H1 (cell line): ENCODE measurements around the gene GNS. TPM values are rescaled to one million over a fixed set of nuclear protein-coding genes. Genes with fewer than 3 reads are reported as not detected.

ENCODE experiments used
- CTCF ChIA-PET: fragments of 300-600 bp; sonication (Branson Sonifier 250); formaldehyde crosslinking; loops from one replicate; lab custom pipeline; 2021; ENCODE audit not compliant: partially characterized antibody; lab: Charles Lee
- POLR2A ChIA-PET: fragments of 300-600 bp; sonication (Branson Sonifier 250); formaldehyde crosslinking; loops from one replicate; lab custom pipeline; 2021; ENCODE audit warnings: inconsistent platforms; ENCODE audit not compliant: partially characterized antibody; lab: Charles Lee
- DNase-seq, 2 experiments: peaks; one replicate each; pipeline versions ENCODE4 v3.0.0 to v3.0.0-alpha.2; 2010 to 2022; ENCODE audit warnings: low spot score in 2 of 2, low read depth in 1 of 2, mixed read lengths in 1 of 2
- FAIRE-seq: peaks from 2 replicates; lab custom pipeline; 2011; peaks lifted over from hg19 to GRCh38; lab: Jason Lieb, UNC
- H2AFZ ChIP-seq: 2 replicates; pipeline ENCODE4 v1.8.1; 2012; ENCODE audit warnings: low read length, inconsistent platforms
- H2AK5ac ChIP-seq: 2 replicates; pipeline ENCODE4 v1.6.1; 2013; ENCODE audit warnings: low read depth, low read length
- H2BK120ac ChIP-seq: replicated peaks from 2 replicates; pipeline ENCODE3; 2013; ENCODE audit warnings: low read depth, low read length, inconsistent platforms
- H2BK12ac ChIP-seq: 2 replicates; pipeline ENCODE4 v1.6.1; 2013; ENCODE audit warnings: low read depth, low read length
- H2BK15ac ChIP-seq: 2 replicates; pipeline ENCODE4 v1.6.1; 2013; ENCODE audit warnings: low read length
- H2BK20ac ChIP-seq: 2 replicates; pipeline ENCODE4 v1.6.1; 2013; ENCODE audit warnings: low read length
- H2BK5ac ChIP-seq: 2 replicates; pipeline ENCODE4 v1.6.1; 2013; ENCODE audit warnings: low read depth, low read length
- H3K14ac ChIP-seq: 2 replicates; pipeline ENCODE4 v1.6.1; 2013; ENCODE audit warnings: inconsistent platforms; ENCODE audit not compliant: insufficient read length
- H3K18ac ChIP-seq: 2 replicates; pipeline ENCODE4 v1.6.1; 2013; ENCODE audit warnings: low read length; ENCODE audit errors: extremely low read depth
- H3K23ac ChIP-seq: 2 replicates; pipeline ENCODE4 v1.6.1; 2013; ENCODE audit warnings: inconsistent platforms; ENCODE audit not compliant: insufficient read length
- H3K23me2 ChIP-seq: 2 replicates; pipeline ENCODE4 v1.6.1; 2013; ENCODE audit warnings: low read depth, low read length
- H3K27ac ChIP-seq: 2 replicates; pipeline ENCODE4 v1.6.1; 2011; ENCODE audit warnings: low read depth, low read length, inconsistent platforms
- H3K27me3 ChIP-seq, 4 experiments: replicated peaks in 1 of 4; 1 replicate in 1 of 4; 2 replicates in 3 of 4; pipeline versions ENCODE4 v1.6.1 to v1.8.1; 2011 to 2013; ENCODE audit warnings: low read length in 3 of 4, mild to moderate bottlenecking in 3 of 4, inconsistent platforms in 2 of 4, mixed read lengths in 2 of 4, moderate library complexity in 1 of 4; ENCODE audit not compliant: control insufficient read depth in 3 of 4, insufficient read depth in 3 of 4; ENCODE audit errors: extremely low read depth in 1 of 4
- H3K36me3 ChIP-seq, 4 experiments: 2 replicates each; pipeline versions ENCODE4 v1.6.1 to v1.8.1; 2011 to 2013; ENCODE audit warnings: mild to moderate bottlenecking in 4 of 4, low read length in 3 of 4, moderate library complexity in 2 of 4, control low read depth in 1 of 4, inconsistent platforms in 1 of 4; ENCODE audit not compliant: insufficient read depth in 4 of 4, control insufficient read depth in 2 of 4
- H3K4ac ChIP-seq: replicated peaks from 2 replicates; pipeline ENCODE3; 2013; ENCODE audit warnings: low read length, low read depth, mixed read lengths, inconsistent platforms; ENCODE audit not compliant: insufficient read length
- H3K4me1 ChIP-seq, 4 experiments: replicated peaks in 1 of 4; 1 replicate in 1 of 4; 2 replicates in 3 of 4; pipeline versions ENCODE4 v1.6.1 to v1.8.1; 2011 to 2013; ENCODE audit warnings: low read length in 3 of 4, inconsistent platforms in 2 of 4, mixed read lengths in 1 of 4; ENCODE audit not compliant: insufficient read depth in 4 of 4, control insufficient read depth in 3 of 4
- H3K4me2 ChIP-seq, 2 experiments: 2 replicates each; pipeline versions ENCODE4 v1.6.1 to v1.8.1; 2011 to 2013; ENCODE audit warnings: low read depth in 2 of 2, low read length in 2 of 2, control low read depth in 1 of 2, inconsistent platforms in 1 of 2, mild to moderate bottlenecking in 1 of 2; ENCODE audit not compliant: insufficient read depth in 1 of 2
- H3K4me3 ChIP-seq, 4 experiments: fragments of 200-600, 300-600 bp in 1 of 4; sonication (generic), shearing (Covaris generic), sonication (Bioruptor Twin) in 1 of 4; 2 replicates each; pipeline versions ENCODE4 v1.5.1 to v1.8.1; 2011 to 2016; ENCODE audit warnings: low read length in 4 of 4, low read depth in 3 of 4, control low read depth in 2 of 4, inconsistent platforms in 2 of 4, mild to moderate bottlenecking in 2 of 4, mixed read lengths in 1 of 4, moderate library complexity in 1 of 4; ENCODE audit not compliant: insufficient read depth in 2 of 4; ENCODE audit errors: extremely low read depth in 1 of 4
- H3K56ac ChIP-seq: replicated peaks from 2 replicates; pipeline ENCODE3; 2013; ENCODE audit warnings: low read depth, mild to moderate bottlenecking, mixed read lengths, low read length, inconsistent platforms; ENCODE audit not compliant: insufficient read length
- H3K79me1 ChIP-seq: 2 replicates; pipeline ENCODE4 v1.6.1; 2013; ENCODE audit warnings: low read depth, low read length, control low read depth
- H3K79me2 ChIP-seq, 2 experiments: 2 replicates each; pipeline versions ENCODE4 v1.6.1 to v1.8.1; 2012 to 2013; ENCODE audit warnings: low read length in 2 of 2, mild to moderate bottlenecking in 2 of 2, inconsistent platforms in 1 of 2; ENCODE audit not compliant: insufficient read depth in 2 of 2, control insufficient read depth in 1 of 2
- H3K9ac ChIP-seq, 4 experiments: replicated peaks in 1 of 4; 1 replicate in 1 of 4; 2 replicates in 3 of 4; pipeline versions ENCODE4 v1.6.1 to v1.8.1; 2011 to 2013; ENCODE audit warnings: low read depth in 3 of 4, low read length in 3 of 4, control low read depth in 2 of 4, mild to moderate bottlenecking in 2 of 4, moderate library complexity in 2 of 4, inconsistent platforms in 1 of 4; ENCODE audit errors: extremely low read depth in 1 of 4
- H3K9me3 ChIP-seq, 2 experiments: 2 replicates each; pipeline versions ENCODE4 v1.6.1 to v1.8.1; 2012 to 2013; ENCODE audit warnings: mild to moderate bottlenecking in 2 of 2, moderate library complexity in 2 of 2, control low read depth in 1 of 2, inconsistent platforms in 1 of 2, low read depth in 1 of 2, low read length in 1 of 2, mixed read lengths in 1 of 2; ENCODE audit not compliant: insufficient read depth in 2 of 2
- H4K20me1 ChIP-seq, 2 experiments: replicated peaks in 1 of 2; 2 replicates each; pipeline versions ENCODE3 to v1.8.1; 2011 to 2013; ENCODE audit warnings: inconsistent platforms in 2 of 2, low read length in 2 of 2, mild to moderate bottlenecking in 1 of 2; ENCODE audit not compliant: insufficient read depth in 2 of 2, control insufficient read depth in 1 of 2
- H4K5ac ChIP-seq: 2 replicates; pipeline ENCODE4 v1.6.1; 2013; ENCODE audit warnings: low read length, low read depth, mixed read lengths, inconsistent platforms; ENCODE audit not compliant: insufficient read length
- H4K8ac ChIP-seq: 2 replicates; pipeline ENCODE4 v1.8.0; 2013; ENCODE audit warnings: mild to moderate bottlenecking, moderate library complexity, low read length, inconsistent platforms; ENCODE audit not compliant: insufficient read depth; ENCODE audit errors: extremely low read depth
- H4K91ac ChIP-seq: replicated peaks from 2 replicates; pipeline ENCODE3; 2013; ENCODE audit warnings: low read length, mixed read lengths, inconsistent platforms; ENCODE audit not compliant: insufficient read length
- CTBP2 ChIP-seq: IDR thresholded peaks from 2 replicates; pipeline ENCODE4 v1.7.0; 2011; ENCODE audit warnings: borderline replicate concordance, mild to moderate bottlenecking, moderate library complexity, mixed read lengths, low read length; ENCODE audit not compliant: insufficient read depth, insufficient read length
- WGBS, 2 experiments: shearing (Covaris generic) in 1 of 2; methylation state at CpG; one replicate each; pipeline versions ENCODE4 v1.1.6 to v1.1.7; 2013 to 2015; ENCODE audit warnings: low lambda C conversion rate in 2 of 2, mixed read lengths in 2 of 2, inconsistent platforms in 1 of 2, low coverage in 1 of 2, missing lambda C conversion rate in 1 of 2; ENCODE audit not compliant: insufficient replicate concordance in 2 of 2, insufficient coverage in 1 of 2, insufficient read length in 1 of 2; ENCODE audit errors: extremely low coverage in 1 of 2, missing lambda C conversion rate in 1 of 2; 5-methylcytosine and 5-hydroxymethylcytosine counted together
- polyA plus RNA-seq, 7 experiments: library from polyadenylated mRNA; depleted of rRNA in 3 of 7; stranded (reverse) in 5 of 7; unstranded in 2 of 7; fragments of >200 nt in 5 of 7; fragments of 200-250 nt in 2 of 7; gene quantifications; 1 replicate in 5 of 7; 2 replicates in 1 of 7; 4 replicates in 1 of 7; pipeline versions ENCODE4 v1.2.1 to v1.2.3, GENCODE V29; 2011 to 2013; ENCODE audit warnings: missing spikeins in 2 of 7, mixed read lengths in 2 of 7
- total RNA-seq: library from RNA; stranded (reverse); fragmentation: NEBNext Ultra II Directional; extraction: Animal tissue kit (Norgen Biotek cat#: 25700); gene quantifications from 2 replicates; pipeline ENCODE4 v1.2.1, GENCODE V29; 2021

GNS gene
- total and polyA plus RNA-seq, 2 of the 8 experiments (the other 6 are each of a cell fraction or from before 2014, with no cell fraction given): 16.0 to 28.5 TPM

DNA sequence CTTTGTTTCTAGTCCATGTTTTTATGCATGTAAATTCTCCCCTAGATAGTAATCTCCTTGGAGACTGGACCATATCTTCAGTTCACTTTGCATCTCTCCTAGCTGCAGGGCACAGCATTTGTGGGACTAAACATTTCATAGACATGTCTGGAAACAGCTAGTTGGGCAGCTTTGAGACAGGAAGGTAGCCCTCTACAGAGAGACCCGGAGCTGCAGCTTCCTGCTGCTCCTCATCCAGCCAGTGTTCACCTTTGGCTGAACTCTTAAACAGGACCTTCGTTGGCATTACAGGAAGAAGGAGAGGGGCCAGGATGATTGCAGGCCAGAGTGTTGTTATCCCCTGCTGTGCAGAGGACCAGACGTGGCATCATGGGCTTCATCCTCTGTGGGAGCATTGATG, 52.9 kb downstream of the GNS start:
- CTCF ChIA-PET: interaction anchor here (0.8 to 2.5 kb wide), 6 partner anchors 8 to 158 kb away, joined by 3 to 15 read pairs (median 7); no protein-coding TSS in a partner anchor
- Histone ChIP-seq H3K36me3 (no peaks in the 10 kb centered on the region), H3K79me1 (no peaks in the 10 kb centered on the region), H2BK20ac (no peak overlapping the region), H3K79me2 (no peaks in the 10 kb centered on the region), H4K91ac (no peak overlapping the region), H3K18ac (no peak overlapping the region), H3K9me3 (no peaks in the 10 kb centered on the region), H2BK12ac (no peak overlapping the region), H3K4me3 (no peak overlapping the region), H3K56ac (no peak overlapping the region), H2BK15ac (no peak overlapping the region), H3K4me2 (no peak overlapping the region), H3K27me3 (no peaks in the 10 kb centered on the region), H3K23me2 (no peaks in the 10 kb centered on the region), H4K8ac (no peak overlapping the region), H3K27ac (no peak overlapping the region), H2AFZ (no peak overlapping the region), H4K20me1 (no peaks in the 10 kb centered on the region), H3K4me1 (no peaks in the 10 kb centered on the region)
- no peak for DNase-seq
- FAIRE-seq: no peak
- POLR2A ChIA-PET: interaction anchor here (0.8 kb wide), 1 partner anchor 11 kb away, joined by 3 read pairs; no protein-coding TSS in a partner anchor
- no peak for TF ChIP-seq CTBP2
- TF ChIP-seq, all 59 proteins: peak for 0
- H2AK5ac ChIP-seq: no peak overlapping the region
- 81% methylated on average over 3 of the region's 3 CpGs; no CpG with 5 or more reads in 1 of the 2 experiments for WGBS, 2 experiments
- H2BK5ac ChIP-seq: no peak overlapping the region
- no peak overlapping the region for H2BK120ac ChIP-seq
- H4K5ac ChIP-seq: no peak overlapping the region
- no peak overlapping the region for H3K14ac ChIP-seq
- no peak overlapping the region for H3K4ac ChIP-seq
- H3K23ac ChIP-seq: no peak overlapping the region
- H3K9ac ChIP-seq: no peak overlapping the region
